HL-60/S4 treated with phorbol 12-myristate 13-acetate at 8.2 ng/mL for 4 days and 3 days (cell line): Measurements from ENCODE around the gene EML6.
"Not testable (repeated sequence)": the region's sequence is repeated elsewhere in the genome, so short reads cannot be mapped to it uniquely, and the experiment has no call there.

Experiments used
- in situ Hi-C: fragments of 300-500 bp; cut with MboI; formaldehyde crosslinking; loops from 2 replicates; pipeline ENCODE4 v1.15.0; 2022; ENCODE audit warnings: low sequenced_read_pairs

EML6 gene

DNA sequence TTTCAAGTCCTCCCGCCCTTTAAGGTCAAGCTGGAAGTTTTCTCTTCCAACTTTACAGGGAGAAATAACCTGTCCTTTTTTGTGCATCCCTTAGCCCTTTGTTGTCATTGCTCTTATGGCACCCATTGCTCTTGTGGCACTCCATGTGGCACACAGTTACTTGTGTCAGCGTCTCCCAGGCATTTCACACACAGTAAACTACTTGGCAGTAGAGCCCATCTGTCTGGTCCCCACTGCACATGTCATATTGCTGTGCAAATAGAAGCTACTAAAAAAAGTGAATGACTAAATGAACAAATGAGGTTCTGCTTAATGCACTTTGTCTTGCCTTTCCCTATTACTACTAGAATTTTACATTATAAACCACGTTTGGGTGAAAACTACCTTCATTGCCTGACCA lies 149.3 kb downstream of the EML6 start:
- in situ Hi-C loops, result no loop called here

DNA sequence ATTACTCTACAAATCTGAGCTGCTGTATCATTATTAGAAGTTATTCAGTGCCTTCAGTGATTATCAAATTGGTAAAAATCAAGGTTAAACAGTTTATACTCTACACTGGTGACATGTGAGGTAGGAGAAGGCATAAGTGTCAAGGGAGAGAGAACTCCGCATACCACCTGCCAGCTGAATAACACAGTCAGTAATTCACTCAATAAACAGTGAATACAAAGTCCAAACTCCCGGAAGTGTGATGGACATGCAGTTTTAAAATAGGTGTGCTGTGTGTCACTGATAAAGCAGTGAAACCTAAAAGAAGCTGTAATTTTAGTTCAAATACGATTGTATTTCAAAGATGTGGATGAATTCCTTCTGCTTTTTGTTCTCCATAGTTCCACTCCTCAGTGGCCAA lies 149.8 kb downstream of the EML6 start:
- in situ Hi-C loops, result not testable (repeated sequence)

DNA sequence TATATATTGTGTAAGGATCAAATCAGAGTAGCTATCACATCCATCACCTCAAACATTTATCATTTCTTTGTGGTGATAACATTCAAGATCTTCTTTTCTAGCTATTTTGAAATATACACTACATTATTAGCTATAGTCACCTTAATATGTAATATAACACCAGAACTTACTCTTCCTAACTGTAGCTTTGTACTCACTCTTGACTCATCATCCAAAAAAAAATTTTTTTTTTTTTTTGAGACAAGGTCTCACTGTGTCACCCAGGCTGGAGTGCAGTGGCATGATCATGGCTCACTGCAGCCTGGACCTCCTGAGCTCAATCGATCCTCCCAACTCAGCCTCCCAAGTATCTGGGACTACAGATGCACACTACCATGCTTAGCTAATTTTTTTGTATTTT lies 153.3 kb downstream of the EML6 start:
- in situ Hi-C loops, result no loop called here

DNA sequence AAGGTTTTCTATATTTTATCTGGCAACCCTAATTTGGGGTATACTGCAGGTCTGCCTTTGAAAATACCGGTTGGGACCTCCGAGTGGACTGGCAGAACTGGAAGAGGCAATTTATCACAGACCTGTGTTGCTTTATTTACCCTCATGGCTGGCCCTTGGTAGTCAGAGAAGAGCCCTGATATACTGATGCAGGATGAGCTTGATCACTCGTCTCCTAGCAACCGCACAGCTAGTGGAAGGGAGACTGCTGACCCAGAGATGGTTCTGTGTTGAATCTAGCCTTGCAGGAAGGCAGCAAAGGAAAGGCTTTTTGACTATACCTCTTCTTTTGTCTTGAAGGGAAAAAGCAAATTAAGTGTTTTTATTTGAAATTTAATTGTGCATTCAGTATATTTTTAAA lies 154.7 kb downstream of the EML6 start:
- in situ Hi-C loops, result no loop called here

DNA sequence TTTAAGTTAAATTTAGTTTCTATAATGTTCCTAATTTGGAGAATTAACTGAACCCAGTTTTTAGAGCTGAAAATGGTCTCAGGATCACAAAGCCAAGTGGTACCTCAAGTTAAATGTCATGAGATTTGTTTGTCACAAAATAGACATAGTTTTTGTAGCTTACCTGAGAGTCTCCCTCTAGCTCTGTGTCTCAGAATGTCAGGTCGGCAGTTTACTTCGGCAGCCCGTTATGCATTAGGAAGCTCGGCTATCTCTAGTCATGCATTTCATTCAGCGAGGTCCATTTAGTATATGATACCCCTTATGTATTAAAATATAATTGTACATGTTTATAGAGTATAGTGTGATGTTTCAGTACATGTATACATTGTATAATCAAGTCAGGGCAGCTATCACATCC lies 155.6 kb downstream of the EML6 start:
- in situ Hi-C loops, result no loop called here

DNA sequence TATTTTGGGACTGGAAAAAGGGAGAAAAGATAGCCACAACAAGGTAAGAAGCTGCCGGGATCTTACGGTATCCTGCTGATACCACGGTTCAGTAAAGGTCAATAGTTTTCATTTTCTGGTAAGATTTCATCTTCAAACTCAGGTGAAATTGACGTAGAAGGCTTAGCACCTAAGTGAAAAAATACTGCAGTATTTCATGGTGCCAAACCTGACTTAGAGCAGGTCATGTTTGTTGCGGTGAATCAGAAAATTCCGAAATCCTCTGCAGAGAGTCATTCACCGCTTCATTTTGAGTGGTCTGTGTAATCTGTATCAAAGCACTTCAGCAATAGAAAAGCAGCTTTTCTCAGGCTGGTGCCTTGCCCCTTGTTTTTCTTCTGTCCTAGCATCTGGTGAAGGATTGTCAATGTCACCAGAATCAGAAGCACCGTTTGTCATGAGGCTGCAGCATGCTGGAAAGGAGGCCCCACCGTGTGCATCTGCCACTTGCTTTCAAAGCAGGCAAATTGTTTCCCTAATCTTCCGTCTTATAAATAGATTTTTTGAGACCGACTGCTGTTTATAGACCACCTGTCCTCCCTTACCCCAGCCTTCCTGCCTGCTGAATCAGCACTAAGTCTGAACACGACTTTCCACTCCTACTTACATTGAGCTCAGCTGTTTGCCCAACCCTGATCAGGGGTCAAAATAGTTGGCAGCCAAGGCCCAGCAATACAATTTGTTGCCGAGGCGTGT lies 156.3 kb downstream of the EML6 start:
- in situ Hi-C loops, result no loop called here

DNA sequence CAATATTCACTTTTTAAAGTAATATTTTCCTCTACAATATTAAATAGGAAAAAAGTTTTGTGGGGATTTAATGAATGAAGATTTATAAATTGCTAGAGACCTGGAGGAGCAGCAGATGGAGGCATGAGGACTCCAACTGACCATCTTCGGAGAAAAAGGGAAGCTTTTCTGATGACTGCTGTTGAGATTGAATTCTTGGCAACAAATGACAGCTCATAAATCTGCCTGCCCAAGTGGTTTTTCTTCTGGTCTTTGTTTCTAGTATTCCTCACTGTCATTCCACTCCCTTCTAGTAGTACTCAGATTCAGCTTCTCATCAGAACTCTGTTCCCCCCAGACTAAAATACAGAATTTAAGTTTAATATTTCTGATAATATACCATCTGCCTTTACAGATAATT lies 157.0 kb downstream of the EML6 start:
- in situ Hi-C loops, result no loop called here

DNA sequence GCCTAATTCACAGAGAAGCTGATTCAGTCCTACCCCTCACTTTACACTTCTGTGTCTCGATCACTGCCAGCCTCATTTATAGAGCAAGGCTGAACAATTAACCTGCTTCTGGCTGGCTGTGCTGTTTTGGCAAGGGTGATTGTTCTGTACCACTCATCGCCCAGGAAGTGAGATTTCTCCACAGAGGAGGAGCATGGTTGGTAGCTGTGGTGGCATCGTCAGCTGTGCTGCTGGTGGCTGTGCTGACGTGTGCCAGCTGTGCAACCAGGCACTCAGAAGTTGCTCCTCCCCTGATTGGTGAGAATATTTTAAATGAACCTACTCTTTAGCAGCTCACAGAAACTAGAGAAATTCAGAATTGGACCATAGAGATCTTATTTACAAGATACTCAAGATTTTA lies 158.3 kb downstream of the EML6 start:
- in situ Hi-C loops, result no loop called here

DNA sequence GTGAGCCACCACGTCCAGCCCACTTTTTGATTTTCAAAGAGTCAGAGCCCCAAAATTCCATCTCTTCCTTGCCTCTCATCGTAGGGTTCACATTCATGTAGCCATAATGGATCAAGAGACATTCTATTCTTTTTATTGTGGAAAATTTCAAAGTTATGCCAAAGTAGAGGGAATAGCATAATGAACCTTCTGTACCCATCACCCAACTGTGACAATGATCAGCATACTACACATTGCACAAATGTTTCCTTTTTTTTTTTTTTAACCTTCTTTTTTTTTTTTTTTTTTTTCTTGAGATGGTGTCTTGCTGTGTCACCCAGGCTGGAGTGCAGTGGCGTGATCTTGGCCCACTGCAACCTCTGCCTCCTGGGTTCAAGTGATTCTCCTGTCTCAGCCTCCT lies 162.4 kb downstream of the EML6 start:
- in situ Hi-C loops, result no loop called here

DNA sequence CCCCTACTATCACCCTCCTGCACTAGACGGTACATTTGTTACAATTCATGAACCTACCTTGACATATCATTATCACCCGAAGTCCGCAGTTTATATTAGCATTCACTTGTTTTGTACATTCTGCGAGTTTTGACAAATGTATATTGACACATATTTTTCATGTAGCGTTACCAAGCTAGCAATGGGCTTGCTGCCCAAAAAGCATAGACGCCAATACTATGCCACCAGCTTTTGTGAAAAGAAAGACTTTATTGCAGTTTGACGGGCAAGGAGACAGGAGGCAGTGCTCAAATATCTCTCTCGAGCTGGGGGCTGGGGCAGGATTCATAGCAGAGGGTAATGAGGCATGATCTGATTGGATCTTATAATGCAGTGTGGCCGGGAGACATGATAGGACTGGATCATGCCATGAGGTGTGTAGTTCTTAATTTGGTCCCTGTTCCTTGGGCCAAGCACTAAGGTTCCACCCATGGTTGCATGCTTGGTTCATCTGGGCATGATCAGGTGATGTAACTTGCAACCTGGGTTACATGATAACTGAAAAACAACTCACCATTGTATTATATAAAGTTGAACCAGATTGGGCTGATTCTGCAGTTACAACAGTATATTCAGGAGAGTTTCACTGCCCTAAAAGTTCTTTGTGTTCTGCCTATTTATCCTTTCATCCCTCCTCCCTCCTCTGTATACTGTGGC lies 164.5 kb downstream of the EML6 start:
- in situ Hi-C loops, result no loop called here

DNA sequence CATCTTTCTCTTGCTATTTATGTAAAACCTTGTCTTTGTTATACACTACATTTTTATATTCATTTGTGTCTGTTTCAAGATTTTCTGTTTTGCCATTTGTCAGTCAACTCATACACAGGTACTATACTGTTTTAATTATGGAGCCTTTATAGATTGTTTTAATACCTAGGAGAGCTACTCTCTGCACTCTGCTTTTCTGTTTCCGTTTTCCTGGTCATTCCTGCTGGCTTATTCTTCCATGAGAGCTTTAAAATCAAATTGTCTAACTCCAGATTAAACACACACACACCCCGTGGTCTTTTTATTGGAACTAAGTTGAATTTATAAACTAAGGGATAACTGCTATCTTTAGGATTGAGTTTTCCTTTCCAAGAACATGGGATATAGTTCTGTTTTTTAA lies 165.6 kb downstream of the EML6 start:
- in situ Hi-C loops, result no loop called here

DNA sequence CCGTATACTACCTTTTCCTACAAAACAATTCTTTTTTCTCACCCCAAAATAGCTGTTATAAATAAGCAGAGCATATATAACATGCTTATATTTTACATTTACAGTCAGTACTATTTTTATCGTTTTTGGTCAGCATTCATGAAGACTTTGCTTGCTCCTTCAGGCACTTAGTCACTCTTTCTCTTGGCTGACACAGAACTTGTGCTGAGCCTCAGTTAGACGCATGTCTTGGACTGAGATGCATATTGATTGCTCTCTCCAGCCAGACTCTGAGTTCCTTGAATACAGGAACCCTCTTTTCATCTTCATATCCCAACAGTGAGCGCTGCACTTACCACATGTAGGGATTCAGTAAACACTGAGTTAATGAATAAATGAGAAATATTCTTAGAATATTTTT lies 168.4 kb downstream of the EML6 start:
- in situ Hi-C loops, result no loop called here

DNA sequence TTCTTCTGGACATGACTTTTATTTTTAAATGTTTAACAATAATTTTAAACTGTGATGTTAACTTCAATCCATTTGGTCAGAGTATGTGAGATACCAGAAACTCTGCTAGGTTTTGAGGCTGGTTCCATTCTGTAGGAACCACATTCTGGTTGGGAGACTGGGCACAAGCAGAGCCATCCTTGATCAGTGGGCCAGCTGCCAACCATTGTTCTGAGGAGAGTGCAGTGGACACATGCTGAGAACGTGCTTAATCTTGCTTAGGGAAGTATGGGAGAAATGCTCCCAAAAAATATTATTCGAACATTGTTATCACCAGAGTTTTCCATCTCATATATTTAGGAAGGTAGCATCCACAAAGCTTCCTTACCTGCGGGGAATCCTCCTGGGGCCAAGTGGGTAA lies 171.0 kb downstream of the EML6 start:
- in situ Hi-C loops, result no loop called here

DNA sequence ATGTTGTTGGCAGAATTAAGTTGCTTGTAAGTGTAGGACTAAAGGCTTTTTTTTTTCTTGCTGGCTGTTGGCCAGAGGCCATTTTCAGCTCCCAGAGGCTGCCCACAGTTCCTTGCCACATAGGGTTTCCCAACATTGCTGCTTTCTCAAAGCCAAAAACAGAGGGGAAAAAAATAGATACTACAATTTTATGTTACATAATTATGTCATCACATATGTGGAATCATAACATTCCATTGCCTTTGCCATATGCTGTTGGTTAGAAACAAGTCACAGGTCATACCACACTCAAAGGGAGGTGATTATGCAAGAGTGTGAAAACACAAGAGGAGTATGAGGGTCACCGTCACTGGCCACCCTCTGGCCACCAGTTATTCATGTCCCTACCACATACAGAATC lies 172.3 kb downstream of the EML6 start:
- in situ Hi-C loops, result no loop called here

DNA sequence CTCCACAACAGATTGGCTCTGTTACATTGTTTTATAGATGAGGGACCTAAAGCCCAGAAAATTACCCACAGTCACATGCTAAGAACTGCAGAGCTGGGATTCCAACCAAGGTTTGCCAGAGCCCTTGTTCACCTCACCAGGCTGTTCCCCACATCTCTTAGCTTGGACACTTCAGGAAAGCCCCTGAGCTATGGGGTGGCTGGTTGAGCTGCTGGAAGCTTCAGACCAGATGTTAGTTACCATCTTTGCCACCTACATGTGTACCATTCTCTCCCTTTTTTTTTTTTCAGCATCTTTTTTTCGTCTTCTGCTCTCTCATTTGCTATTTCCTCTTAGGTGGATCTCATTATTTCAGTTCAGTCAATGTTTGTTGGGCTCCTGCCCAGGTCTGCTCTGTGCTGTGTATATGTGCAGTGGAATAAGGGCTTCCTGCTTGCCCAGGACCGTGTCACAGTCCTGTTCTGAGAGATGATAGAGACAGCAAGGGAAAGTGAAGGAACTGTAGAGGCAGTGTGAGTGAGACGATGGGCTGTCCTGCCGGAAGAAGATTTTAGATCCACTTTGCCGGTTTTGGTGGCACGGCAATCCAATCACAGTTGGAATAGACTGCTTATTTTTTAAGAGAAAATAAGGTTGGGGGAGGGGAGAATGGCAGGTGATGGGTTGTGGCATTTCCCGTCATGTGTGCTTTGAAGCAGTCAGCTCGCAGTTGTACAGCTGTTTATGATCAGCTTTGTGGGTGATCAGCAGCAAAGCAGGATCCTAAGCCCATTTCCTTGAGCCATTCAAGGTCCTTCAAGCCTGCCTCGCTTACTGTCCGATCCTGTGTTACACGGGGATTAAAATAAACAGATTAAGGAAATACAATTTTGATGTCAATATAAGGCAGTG lies 174.2 kb downstream of the EML6 start:
- in situ Hi-C loops, result no loop called here

DNA sequence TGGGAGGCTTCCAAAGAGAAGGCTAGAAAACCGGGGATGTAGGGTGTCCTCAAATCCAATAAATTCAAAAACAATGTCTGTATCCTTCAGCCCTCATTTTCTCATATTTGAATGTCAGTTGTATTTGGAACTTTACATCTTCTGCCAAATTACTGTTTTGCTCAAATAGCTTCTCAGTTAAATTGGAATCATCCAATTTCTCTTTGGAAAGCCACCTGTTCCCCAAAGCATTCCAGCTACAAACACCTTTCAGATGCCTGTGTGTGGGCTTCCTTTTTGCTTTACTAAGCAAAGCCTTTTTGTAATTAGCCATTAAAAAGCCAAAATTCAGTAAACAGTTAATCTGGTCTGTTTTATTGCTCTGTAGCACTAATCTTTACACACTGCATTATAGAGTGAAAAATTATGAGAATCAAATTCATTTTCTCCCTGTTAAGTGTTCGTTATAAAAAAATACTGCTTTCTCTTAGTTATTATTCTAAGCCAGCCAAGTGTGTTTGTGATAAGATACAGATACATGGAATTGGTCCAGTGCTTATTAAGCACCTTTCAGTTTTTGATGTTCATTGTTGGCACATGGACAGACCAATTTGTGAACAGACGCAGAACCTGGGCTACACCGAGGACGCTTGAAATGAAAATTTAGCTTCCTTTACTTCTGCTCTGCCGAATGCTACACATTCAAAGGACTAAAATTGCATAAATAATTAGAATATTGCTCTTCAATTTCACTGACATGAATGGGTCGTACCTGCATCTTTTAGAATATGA lies 175.2 kb downstream of the EML6 start:
- in situ Hi-C loops, result no loop called here

DNA sequence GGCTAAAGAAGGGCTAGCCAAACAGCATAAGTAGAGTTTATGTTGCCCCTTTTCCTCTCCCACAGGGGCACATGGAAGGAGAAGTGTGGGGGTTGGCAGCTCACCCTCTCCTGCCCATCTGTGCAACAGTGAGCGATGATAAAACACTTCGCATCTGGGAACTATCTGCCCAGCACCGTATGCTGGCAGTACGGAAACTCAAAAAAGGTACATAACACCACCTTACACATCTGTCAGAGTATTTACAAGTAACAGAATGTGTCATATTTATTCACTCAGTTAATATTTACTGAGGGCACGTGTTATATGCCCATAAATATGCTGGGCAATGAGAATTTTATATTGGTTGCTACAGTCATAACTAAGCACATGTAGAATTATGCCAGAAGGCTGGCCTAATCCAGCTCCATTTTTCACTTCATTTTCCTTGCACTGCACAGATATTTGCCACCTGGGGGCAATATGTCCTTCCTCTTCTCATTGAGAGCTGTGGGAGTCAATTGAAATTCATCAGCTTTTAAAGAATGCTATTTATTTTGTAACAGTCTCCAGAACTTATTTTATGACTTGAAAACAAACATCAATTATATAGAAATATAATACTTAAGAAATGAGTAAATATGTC lies 176.2 kb downstream of the EML6 start:
- in situ Hi-C loops, result no loop called here

DNA sequence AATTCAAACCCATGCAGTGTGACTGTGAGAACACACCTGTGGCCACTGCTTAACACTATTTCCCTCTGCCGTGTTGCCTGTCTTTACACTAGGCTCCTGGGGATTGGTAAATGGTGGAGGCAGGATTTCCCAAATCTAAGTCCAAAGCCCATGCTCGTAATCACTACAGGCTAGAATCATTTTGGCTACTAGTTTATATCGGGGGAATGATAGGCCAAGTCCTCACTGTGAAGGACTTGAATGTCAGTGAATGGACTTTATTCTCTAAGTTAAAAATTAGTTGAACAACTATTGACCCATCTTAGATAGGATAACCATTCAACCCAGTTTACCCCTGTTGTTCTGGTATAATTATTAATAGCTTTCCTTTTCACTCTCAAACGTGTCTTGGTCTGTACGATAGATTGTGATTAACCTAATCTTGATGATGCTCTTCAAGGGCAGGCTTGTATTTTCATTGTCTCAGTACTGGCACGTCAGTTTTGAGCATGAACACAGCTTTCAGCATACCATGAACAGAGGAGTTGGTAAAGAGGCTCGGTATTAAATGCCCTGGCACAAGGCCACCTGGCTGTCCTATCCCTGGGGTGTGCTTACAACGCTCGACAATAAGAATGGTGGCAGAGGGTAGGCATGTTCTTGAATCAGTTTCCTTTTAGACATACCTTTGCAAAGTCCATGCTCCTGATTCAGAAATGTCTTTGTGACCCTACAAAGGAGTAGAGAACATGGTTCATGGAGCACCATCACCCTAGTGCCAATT lies 177.9 kb downstream of the EML6 start:
- in situ Hi-C loops, result no loop called here

DNA sequence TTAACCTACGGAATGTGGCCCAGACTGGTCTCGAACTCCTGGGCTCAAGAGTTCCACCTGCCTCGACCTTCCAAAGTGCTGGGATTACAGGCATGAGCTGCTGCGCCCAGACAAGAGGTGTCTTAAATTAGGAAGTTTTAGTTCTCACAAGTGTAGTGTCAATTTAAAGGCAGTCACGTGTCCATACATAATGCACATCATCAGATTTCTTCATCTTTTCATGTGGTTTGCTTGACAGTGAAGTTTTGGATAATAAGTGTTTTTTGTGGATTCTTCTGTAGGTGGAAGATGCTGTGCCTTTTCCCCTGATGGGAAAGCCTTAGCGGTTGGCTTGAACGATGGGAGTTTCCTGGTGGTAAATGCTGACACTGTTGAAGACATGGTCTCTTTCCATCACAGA lies 179.3 kb downstream of the EML6 start:
- in situ Hi-C loops, result no loop called here
